Heart left ventricle (tissue), 13 donors: Measurements from ENCODE around the gene ARID5B.

Source experiments
- CTCF ChIP-seq, 12 donors: fragments of 200-600 bp; sonication (generic) in 4 of 12; IDR thresholded peaks; one replicate each; pipeline versions ENCODE4 v1.5.0 to v1.8.0; 2018 to 2022; ENCODE audit warnings: antibody characterized with exemption in 12 of 12, mild to moderate bottlenecking in 5 of 12
- POLR2A ChIP-seq, 2 donors: fragments of 450-650 bp; IDR thresholded peaks; one replicate each; pipeline ENCODE4 v1.6.1; 2017; ENCODE audit warnings: antibody characterized with exemption in 2 of 2, mild to moderate bottlenecking in 2 of 2, moderate library complexity in 2 of 2
- donor health status: ischemic (EF 13 %, LVEDD 7.1; RV severe dilation, severe dysfunction).
- donor health status: DM: no; HTN: yes; CAD: no.
- donor health status: DM: no; HTN: no; CAD: no.
- donor health status: ischemic (EF 25% LVEDD 6.9; RV normal size, moderate dysfunction).
- donor health status: ischemic (EF 25% LVEDD 5.7; RV mildly dilated, moderate dysfunction).
- donor health status: ischemic (EF 35%, LVEDD 5.7; RV mildly dilated, moderate dysfunction).
- donor health status: nonischemic (EF 11% LVEDD 7.7; RV severe dilation, severe dysfunction).
- donor health status: DM: yes; HTN: yes; CAD: no.
- donor health status: PGD.
- donor health status: ischemic (EF 29% LVEDD 5.4; RV normal size, mild dysfunction).
- donor health status: nonischemic (EF 23%, LVEDD 6.1; RV moderate dilation, normal function).

DNA sequence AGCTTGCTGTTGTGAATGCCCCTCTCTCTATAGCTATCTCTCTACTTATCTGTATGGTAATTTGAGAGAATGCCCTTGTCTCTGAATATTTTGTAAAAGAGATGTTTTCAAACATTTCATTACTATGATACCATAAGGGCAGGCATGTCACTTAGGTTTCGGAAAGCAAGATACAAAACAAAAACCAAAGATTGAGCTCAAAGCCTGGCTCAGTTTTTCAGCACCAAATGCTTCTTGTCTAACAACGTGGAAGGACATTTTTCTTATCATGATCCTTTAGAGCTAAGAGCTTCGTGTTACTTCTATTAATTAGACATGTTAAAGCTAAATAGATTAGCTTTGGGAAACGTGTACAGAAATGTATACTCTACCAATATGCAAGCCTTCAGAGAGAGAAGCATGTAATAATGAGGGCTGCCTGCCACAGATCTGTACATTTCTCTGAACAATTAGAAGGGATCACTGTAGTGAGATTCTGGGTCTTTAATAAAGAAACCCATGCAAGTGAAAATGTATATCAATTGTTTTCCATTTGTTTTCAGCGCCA, 148.9 kb downstream of the ARID5B start:
- TF ChIP-seq CTCF (IDR thresholded peaks at IDR 0.05), result no peak
- TF ChIP-seq POLR2A (IDR thresholded peaks at IDR 0.05), result no peak
